ENCODE results near the gene FAIM2.
"Not testable (repeated sequence)": the region's sequence is repeated elsewhere in the genome, so short reads cannot be mapped to it uniquely, and the experiment has no call there.

FAIM2 gene

DNA sequence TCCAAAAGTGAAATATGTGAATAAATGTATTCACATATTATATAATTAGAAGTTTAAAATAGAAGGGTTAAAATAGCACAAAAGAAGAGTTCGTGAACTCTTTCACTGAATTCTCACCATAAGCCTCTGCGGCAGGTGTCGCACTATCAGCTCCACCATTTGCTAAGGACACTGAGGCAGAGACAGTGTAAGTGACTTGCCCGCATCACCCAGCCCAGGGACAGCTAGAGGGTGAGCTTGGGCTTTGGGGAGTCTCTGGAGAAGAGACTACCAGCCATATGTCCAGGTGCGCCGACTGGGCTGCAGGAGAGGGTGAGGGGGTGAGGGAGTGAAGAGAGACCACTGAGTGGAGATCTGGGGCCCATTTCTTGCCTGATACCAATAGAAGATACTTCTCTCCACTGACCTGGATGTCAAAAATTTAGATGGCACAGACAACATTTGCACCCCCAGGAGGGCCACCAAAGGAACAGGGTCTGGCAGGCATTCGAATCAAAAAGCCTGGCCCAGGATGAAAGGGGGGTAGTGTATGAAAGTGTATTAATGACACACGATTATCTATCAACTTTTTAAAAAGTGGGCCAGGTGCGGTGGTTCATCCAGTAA is 28.5 kb downstream of the FAIM2 start:
- no peak for DNase-seq

DNA sequence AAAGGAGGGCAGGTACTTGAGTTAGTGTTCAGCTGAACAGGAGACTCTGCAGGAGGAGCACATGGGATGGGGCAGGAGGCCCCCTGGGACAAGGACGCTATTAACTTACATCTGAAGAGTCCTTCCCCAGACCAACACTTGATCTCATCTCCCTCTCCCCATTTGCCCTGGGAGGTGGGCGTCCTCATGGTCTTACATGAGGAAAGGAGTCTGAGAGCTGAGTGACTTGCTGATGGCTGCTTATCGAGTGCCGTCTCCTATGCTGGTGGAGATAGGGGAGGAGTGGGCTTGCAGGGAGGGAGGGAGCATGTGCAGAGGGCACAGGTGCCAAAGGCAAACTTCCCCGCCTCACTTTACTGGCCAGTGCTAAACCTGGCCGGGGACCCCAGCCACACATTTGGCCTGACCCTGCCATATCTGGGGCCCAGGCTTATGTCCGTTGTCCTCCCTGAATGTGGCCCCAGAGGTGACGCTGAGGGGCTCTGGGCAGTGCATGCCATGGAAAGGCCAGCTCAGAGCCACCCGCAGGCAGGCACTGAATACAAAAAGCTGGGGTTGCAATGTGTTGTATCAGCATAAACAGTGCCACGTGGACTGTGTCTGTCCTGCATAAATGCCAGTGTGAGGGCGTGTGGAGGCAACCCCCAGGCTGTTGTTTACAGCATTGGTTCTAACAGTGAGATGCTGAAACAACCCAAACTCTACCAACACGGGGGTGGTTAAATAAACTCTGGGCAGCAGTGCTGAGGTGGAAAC is 29.4 kb downstream of the FAIM2 start:
- DNase-seq = peak; percentile 63

DNA sequence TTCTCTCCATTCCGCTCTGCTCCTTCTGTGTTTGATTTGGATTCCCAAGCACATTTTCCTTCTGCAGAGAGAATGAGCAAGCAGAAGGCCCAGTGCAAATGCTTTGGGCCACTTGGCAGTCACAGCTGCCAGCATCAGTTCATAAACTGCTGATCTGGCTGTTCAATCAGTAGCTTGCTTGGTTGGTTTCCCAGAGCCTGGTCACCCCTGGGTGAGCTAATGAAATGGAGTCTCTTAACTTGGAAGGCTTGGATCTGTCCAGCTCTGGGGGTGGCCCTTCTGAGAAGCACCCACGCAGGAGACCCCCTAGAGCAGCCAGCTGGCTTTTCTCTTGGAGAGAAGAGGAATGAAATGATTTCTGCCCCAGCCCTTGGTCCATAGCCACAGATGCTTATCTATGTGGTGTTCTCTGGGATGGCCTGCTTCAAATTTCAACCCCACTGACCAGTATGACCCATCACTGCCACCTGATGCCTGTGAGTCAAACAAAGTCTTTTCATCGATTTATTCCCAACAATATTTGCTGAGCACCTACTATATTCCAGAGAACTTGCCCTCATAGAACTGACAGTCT is 30.3 kb downstream of the FAIM2 start:
- DNase-seq = peak; percentile 50

DNA sequence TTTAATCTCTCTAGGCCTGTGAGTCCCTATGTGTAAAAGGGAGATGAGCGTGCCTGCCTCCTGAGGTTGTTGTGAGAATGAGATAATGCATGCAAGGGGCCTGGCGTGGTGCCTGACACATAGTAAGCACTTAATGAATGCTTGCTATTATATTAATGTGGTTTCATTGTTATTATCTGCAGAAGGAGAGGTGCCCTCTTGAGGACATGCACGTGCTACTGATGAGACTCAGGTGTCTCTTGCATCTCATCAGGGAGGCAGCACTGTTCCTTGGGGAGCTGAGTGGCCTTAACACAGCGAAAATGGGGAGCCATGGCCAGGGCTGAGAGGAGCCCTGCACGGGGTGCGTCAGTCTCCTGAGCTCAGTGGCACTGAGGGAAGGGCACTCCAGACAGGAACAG is 30.9 kb downstream of the FAIM2 start:
- peak; percentile 54 for DNase-seq

DNA sequence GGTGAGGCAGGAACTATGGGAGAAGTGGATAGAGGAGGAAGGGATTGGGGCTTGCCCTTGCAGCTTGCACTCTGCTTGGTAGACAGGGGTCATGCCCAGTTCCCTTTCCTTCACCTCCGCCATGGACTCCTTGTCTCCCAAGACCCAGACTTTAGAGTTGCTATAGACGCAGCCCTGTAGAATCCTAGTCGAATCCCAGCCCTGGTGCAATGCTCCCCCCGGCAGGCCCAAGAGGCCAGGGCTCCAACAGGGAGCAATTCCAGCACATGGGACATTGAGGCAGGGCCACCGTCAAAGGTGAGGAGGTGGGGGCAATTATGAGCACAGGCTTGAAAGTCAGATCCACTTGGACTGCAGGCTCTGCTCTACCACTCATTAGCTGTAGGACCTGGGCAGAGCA is 31.3 kb downstream of the FAIM2 start:
- DNase-seq = no peak

DNA sequence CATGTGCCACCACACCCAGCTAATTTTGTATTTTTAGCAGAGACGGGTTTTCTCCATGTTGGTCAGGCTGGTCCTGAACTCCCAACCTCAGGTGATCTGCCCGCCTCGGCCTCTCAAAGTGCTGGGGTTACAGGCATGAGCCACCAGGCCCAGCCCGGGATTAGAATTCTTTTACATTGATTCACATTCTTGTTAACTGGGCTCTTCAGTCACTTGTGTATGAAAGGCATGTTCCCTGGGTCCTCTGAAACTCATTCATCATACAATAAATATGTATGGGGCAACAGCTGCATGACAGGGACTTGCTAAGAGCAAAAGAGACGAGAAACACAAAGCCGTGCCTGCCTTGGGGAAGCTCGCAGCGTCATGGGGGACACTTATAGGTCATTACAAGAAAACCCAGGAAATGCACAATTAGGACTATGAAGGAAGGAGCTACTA is 31.9 kb downstream of the FAIM2 start:
- not testable (repeated sequence) for DNase-seq

DNA sequence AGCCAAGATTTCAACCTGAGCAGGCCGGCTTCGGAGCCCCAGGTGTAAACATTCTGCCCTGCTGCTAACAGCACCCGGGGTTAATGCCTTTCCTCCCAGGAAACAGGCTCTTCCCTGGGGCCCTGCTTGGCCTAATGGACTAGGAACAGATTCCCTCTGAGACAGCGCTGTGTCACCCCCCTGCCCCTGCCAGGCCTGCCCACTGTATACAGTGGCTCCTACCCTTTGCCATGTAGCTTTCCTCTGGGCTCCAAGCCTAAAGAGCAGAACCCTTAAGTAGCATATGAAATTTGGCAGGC is 32.5 kb downstream of the FAIM2 start:
- no peak for DNase-seq

DNA sequence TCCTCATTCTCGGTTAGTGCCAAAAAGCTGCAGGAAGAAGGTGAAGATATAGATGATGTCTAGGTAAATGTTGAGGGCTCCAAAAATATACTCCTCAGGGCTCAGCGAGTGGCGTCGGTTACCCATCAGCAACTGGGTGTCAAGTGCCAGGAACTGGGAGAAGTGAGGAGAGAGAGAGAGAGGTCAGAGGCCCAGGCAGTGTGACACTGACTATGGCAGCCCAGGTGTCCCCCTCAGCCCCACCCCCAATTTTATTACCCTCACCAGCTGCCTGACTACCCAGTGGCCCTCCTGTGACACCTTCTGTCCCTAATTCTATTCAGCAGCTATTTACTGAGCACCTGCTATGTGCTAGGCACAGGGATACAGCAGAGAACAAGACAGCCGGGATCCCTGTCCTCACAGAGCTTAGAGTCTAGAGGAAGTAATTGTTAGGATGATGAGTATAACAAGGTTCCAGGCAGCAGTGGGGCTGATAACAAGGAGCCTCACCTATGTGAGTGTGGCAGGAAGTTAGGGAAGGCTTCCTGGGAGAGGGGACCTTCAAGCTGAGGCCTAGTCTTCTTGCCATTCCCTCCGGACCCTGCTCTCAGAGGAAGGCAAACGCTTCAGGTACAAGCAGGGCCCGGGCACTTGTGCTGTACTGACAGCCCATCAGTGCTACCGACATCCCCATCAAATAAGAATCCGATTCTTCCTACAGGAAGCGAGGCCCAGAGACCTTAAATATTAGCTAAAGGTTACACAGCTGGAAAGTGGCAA is 33.0 kb downstream of the FAIM2 start:
- DNase-seq = no peak

DNA sequence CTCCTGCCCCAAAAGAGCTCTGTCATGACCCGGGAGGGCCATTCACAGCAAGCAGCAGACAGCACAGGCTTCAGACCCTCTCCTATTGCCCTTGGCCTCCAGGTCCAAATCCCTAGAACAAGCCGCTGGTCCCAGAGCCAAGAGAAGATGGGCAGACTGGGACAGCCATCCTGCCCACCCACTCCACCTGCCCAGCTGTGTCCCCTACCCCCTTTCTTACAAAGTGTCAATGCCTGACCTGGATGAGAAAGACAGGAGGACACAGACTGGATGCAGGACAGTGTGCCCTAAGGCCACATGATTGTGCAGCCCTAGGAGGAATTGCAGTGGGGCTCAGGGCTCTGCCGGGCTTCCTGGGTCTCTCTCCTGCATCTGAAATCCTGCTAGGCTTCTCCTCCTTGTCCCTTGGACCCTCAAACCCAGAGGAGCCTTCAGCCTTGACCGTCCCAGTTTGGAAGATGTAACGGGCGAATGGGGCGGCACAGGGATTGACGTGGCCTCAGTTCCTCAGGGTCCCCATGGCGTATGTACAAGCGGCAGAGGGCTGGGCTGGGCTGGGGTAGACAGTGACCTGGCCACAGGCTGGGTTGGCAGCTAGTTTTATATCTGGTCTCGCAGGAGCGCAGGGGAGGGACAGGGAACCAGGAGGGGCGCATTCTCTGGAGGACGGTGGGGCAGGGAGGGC is 33.7 kb downstream of the FAIM2 start:
- no peak for DNase-seq

DNA sequence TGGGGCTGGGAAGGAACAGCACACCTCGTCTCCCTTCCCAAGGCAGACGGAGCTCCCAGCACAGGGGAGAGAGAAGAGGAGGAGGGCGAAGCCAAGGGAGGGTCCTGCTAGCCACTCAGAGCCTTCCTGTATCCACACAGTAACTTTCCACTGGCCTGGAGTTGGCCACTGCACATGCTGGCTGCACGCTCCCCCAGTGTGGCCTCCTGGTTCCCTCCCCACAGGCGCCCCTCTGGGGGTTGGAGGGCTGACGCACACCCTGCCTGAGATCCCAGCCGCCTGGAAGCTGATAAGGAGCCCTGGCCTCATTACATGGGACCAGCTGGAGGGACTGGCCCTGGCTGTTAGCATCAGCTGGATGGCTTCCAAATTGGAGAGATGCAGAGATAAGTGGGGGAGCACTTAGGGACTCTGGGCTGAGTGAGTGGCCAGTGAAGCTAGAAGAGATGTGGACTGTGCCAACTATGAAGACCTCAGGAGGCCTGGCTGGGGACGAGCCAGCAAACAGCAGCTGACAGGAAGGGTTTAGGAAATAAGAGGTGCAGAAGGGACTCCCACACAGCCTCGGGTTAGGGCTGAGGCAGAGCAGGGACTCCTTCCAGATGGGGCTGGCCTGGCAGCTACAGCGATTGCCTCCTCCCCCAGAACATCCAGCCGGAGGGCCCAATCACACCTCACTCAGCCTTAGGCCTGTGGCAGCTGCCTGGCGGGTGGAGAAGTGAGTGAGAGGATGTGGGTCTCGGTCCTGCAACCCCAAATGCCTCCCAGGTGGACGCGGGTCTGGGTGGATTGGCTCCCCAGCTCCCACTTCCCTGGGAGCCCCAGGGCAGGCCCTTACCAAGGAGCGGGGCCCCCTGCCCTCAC is 34.5 kb downstream of the FAIM2 start:
- DNase-seq = peak; percentile 39

DNA sequence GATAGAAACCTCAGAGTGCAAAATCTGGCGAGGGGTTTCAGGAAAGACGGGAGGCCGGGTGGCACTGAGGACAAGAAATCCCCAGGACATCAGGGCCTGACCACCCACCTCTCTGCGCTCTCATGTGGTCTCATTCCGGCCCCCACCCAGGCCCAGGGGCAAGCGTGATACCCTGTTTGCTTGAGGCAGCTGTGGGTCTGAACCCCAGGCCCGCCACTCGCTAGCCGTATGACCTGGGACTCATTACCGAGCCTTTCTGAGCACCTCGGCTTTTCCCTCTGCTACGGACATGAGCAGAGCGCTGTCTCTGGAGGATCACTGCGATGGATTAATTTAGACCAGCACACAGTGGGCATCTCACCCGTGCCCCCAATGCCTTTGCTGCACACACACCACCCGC is 35.3 kb downstream of the FAIM2 start:
- no peak for DNase-seq

DNA sequence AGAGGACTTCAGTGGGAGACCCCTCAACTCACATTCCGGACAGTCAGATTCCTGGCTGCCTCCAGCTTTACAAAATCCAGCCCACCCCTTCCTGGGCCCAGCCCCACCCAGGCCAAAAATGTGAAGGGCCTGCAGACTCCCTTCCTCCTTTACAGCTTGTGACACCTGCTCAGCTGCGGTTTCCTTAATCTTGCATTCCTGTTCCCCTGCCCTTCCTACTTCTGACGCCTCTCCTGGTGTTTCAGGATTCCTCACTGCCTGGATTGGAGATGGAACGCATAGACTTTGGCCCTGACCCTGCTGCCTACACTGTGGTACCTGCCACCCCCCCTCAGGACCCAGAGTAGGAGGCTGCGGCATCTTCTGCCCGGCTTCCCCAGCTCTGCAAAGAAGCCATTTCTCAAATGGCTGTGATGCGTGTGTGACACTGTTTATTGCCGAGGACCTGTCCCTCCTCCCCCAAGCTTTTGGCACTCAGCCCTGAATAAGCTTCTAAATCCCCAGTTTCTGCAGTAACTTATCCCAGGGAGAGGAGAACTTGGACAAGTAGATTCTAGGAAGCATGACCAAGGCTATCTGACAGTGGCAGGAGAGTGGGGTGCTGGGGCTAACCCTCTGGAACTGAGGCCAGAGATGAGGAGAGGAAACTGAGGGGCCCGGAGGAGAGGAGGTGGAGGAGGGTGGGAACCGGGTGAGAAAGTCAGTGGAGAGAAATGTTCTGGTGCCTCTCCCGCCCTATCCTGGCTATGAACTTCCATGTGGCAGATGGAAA is 35.9 kb downstream of the FAIM2 start:
- no peak for DNase-seq

DNA sequence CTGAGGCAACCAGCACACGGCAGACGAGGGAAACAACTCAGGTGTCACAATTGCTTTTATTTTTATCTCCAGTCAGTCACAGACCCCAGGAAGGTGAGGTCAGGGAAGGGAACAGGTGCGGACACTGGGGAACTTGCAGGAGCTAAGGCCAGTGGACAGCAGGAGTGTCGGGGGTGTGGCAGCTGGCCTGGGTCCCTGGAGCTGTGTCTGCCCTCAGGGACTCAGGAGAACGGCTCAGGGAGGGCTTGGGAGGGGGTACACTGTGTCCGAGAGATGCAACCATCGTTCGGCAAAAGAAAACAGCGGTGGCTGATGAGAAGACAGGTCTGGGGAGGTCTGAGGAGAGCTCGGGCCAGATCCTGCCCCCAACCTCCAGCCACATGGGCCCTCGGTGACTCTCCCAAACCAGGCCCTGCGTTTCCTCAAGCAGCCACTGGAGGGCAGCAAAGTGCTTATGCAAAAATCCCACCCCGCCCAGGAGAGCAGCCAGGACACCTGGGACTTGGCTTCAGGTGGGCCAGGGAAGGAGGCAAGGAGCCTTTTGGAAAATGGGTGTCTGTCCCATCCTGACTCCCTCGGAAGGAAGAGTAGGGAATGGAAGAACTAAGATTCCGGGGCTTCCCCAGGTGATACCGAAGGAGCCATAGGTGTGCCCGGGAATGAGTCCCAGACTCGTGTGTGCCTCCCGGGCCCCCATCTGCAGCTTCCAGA is 36.7 kb downstream of the FAIM2 start:
- DNase-seq = peak; percentile 77

DNA sequence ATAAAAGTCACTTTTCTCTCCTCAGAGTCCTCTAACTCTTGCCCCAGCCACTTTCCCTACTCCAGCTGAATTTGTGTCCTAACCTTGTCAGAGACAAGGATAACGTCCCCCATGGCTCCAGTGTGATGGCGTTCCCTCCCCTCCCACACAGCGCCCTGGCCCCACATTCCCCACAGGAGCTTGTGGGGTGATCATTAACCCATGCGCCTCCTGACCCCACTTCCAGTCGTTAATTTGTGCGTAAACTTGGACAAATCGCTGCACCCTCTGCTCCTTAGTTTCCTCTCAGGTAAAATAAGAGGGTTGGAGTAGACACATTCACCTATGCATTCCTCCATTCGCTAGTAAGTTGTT is 37.9 kb downstream of the FAIM2 start:
- DNase-seq = no peak

DNA sequence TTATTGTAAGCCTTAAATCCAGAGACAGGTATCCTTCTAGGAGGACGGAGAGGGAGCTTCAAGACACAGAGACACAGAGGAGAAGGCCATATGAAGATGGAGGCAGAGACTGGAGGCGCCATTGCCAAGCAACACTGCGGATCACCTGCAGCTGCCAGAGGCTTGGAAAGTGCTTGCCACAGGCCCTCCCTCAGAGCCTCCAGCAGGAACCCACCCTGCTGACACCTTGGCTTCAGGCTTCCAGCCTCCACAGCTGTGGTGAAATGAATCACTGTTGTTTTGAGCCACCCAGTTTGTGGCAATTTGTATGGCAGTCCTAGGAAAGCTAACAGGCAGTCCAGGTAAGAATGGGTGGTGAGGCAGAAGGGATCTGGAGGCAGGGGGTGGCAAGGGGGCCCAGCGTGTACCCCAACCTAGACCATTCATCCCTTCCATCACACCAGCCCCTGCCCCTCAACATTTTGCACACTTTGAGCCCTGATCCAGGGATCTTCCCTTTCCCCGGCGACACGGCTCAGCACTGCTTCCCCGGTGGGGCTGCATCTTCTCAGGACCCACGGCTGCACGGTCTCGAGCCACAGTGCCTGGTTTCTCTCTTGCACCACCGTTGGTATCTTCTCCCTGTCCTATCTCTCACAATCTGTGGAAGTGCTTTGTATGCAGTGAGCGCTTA is 38.5 kb downstream of the FAIM2 start:
- DNase-seq = no peak

DNA sequence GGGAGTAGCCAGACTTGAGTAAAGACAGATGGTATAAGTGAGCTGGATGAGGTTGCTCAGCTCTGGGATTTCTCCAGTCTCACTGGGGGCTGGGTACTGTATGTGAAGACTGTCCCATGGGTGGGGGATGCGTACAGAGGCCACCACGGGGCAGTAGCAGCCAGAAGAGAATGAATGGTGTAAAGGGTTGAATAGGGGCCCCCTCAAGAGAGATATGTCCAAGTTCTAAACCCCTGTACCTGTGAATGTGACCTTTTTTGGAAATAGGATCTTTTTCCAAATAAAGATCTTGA is 39.0 kb downstream of the FAIM2 start:
- no peak for DNase-seq

DNA sequence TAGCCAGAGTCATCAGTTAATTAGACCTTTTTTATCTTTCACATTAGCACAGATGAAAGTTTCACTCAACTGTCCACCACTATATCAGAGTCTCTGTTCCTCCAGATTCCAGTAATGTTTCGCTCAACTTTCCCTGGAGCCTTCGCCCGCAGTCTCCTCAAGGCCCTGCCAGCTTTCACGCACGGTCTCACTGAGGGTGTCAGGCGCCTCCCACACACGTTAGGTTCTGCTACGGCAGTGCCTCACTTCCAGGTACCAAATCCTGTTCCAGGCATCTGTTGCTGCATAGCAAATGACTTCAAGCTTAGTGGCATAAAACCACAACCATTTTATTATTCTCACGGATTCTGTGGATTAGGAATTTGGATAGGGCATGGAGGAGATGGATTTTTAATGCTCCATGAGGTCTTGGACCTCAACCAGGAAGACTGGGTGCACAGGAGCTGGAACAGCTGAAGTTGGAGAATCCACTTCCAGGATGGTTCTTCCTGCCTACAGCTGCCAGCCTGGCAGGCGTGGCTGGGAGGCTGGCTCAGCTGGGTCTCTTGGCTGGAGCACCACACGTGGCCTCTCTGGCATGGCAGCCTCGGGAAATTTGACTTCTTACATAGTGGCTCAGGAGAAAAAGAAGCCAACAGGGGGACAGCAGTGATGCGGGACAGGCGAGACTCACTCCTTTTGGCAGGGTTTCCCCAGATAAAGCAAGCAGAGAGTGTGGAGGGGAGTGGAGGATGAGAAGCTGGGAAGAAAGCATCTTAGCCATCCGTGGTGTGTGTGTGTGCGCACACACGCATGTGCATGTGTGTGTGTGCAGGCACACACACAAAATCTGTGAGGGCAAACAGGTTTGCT is 39.5 kb downstream of the FAIM2 start:
- DNase-seq = no peak

DNA sequence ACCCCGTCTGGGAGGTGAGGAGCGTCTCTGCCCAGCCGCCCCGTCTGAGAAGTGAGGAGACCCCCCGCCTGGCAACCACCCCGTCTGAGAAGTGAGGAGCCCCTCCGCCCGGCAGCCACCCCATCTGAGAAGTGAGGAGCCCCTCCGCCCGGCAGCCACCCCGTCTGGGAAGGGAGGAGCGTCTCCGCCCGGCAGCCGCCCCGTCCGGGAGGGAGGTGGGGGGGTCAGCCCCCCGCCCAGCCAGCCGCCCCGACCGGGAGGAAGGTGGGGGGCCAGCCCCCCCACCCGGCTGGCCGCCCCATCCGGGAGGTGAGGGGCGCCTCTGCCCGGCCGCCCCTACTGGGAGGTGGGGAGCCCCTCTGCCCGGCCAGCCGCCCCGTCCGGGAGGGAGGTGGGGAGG is 42.8 kb downstream of the FAIM2 start:
- not testable (repeated sequence) for DNase-seq

DNA sequence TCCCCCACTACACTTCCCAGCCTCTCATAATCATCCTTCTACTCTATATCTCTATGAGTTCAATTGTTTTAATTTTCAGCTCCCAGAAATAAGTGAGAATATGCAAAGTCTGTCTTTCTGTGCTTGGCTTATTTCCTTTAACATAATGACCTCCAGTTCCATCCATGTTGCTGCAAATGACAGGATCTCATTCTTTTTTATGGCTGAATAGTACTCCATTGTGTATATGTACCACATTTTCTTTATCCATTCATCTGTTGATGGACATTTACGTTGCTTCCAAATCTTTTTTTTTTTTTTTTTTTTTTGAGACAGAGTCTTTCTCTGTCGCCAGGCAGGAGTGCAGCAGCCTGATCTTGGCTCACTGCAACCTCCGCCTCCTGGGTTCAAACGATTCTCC is 47.8 kb downstream of the FAIM2 start:
- DNase-seq = not testable (repeated sequence)

DNA sequence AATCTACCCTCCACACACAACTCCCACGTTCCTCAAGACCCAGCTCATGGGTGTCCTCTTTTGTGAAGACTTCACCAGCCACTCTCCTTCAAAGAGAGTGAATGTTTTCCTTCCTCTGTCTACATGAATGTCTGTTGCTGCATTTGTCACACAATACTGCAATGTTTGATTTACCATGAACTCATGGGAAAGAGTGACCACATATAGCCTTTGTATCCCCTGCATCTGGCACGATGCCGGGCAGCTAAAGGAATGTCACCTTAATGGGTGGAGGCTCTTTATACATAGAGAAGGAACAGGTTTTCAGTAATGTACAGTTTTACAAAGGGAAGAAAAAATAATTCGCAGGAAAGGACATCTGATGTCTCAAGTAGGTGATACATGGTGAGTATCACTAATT is 48.7 kb downstream of the FAIM2 start:
- DNase-seq = no peak
